ENCODE measurements around the gene FAM187B.

Gene FAM187B

DNA sequence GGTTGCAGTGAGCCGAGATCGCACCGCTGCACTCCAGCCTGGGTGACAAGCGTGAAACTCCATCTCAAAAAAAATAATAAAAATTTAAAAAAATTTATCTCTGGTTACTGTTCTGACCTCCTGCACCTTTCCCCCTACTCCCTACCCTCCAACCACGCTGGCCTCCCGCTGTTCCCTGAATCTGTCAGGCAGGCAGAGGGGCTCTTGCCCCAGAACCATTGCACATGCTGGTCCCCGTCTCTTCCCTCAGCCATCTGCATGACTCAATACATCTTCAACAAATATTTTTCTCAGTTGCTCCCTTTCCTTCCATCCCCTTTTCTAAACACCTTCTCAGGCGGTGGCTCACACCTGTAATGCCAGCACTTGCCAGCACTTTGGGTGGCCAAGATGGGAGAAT lies 1.1 kb upstream of the FAM187B start:
- DNase-seq (ENCODE audit: low read depth): no peak
- H3K4me3 ChIP-seq (ENCODE audit: low read depth, low read length): no peak overlapping the region
- TF ChIP-seq CTCF (IDR thresholded peaks at IDR 0.05; ENCODE audit: insufficient read depth, low read depth, low read length, missing control alignments): no peak

GRCh38 chr19:35226748-35227147 lies 1.8 kb downstream of the FAM187B start:
- no peak overlapping the region for H3K4me3 ChIP-seq (ENCODE audit: low read depth, low read length)

DNA sequence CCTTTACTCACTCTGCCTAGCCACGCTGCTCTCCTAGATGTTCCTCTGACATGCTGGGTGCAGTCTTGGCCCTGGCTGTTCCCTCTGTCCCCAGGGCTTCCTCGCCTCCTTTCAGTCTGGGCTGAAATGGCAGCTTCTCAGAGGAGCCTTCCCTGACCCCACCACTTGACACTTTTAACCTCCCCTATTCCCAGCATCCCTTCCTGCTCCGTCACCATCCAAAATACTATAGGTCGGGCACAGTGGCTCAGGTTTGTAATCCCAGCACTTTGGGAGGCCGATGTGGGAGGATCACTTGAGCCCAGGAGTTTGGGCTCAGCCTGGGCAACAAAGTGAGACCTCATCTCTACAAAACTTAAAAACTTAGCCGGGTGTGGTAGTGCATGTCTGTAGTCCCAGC lies 2.6 kb downstream of the FAM187B start:
- H3K4me3 ChIP-seq (ENCODE audit: low read depth, low read length): no peak overlapping the region
- no peak for DNase-seq (ENCODE audit: low read depth)
- no peak for TF ChIP-seq CTCF (IDR thresholded peaks at IDR 0.05; ENCODE audit: insufficient read depth, low read depth, low read length, missing control alignments)

More at GRCh38 chr19:35226748-35227147, 1.8 kb downstream of the FAM187B start:
- DNase-seq (ENCODE audit: low read depth): no peak
- no peak for TF ChIP-seq CTCF (IDR thresholded peaks at IDR 0.05; ENCODE audit: insufficient read depth, low read depth, low read length, missing control alignments)

DNA sequence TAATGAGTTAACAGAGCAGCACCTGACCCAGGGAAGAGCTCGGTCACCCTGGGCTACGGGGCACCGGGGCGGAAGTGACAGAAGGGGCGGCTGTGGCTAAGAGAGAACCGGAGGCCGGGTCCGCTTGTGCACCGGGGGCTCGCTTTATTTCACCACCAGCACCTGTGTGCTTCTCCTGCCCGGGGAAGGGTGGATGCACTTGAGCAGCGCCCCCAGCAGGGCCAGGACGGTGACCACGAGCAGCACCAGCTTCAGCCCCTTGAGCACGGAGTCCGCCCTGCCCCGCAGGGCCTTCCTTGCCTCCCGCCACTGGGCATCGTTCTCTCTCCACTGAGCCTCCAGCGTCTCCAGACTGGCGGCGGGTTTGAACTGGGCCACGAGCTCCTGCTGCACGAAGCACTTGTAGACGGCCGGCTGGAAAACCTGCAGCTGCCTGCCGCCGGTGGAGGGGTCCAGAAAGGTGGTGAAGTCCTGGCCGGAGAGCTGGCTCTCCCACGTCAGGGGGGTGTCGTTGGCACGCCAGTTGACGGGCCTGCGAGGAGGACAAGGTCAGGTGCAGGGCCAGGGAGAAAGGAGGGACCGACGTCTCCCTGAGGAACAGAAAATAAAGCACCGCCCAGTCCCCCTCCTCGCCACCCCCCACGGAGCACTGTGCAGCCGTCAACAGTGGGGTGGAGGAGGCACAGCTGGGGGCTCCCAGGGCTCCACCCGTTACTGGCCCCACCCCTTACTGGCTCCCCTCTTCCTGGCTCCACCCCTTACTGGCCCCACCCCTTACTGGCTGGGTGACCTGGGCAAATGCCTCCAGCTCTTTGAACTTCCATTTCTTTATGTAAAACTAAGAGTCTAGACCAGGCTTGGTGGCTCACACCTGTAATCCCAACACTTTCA lies 3.6 kb downstream of the FAM187B start:
- no peak for DNase-seq (ENCODE audit: low read depth)
- H3K4me3 ChIP-seq (ENCODE audit: low read depth, low read length): no peak overlapping the region
- no peak for TF ChIP-seq CTCF (IDR thresholded peaks at IDR 0.05; ENCODE audit: insufficient read depth, low read depth, low read length, missing control alignments)

DNA sequence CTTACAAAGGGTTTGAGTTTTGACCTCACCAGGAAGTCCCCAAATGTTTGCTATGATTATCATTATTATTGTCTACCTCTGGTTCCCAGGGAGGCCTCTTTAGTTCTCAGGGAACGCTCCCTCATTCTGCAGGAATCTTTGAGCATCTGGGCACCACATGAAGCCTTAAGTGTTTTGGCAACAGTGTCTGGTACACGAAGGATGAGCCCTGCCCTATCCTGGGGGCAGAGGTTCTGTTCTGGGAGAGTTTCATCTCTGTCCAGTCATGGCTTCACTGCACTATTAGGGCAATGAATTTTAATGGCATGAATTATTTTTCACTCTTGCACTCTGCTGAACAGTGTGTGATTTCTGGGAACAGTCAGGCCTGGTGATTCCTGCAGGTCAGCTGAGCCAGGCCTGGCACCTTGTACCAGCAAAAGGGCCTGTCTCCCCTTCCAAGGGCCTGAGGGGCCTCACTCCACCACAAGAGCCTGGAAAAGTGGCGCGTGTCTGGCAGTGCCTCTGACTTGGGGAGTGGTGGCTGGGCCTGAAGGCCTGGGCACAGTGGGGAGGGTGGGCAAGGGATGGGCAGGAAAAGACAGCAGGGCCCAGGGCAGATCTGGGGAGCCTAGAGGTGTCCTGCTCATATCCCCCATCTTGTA lies 4.6 kb downstream of the FAM187B start:
- H3K4me3 ChIP-seq (ENCODE audit: low read depth, low read length): no peak overlapping the region
- no peak for TF ChIP-seq CTCF (IDR thresholded peaks at IDR 0.05; ENCODE audit: insufficient read depth, low read depth, low read length, missing control alignments)
- DNase-seq (ENCODE audit: low read depth): no peak

- DNase-seq (ENCODE audit: low read depth): no peak
- no peak for TF ChIP-seq CTCF (IDR thresholded peaks at IDR 0.05; ENCODE audit: insufficient read depth, low read depth, low read length, missing control alignments)
- H3K4me3 ChIP-seq (ENCODE audit: low read depth, low read length): no peak overlapping the region
These were observed 5.3 kb downstream of the FAM187B start for GRCh38 chr19:35223084-35223790.

Measured in GM12865 (cell line).